ENCODE data around the gene SLC44A2.
A peak's percentile ranks its signal among the peaks of the same experiment; 100 is the strongest.

The SLC44A2 gene

GRCh38 chr19:10625003-10625761 is at the start of gene SLC44A2:
Gene SLC44A2, plus strand, starts transcription at chr19:10625553. Its CDS starts 81 bp downstream, at chr19:10625634.
- peak in 50 of 51 donors; percentile 7 to 92 (median 70) for DNase-seq

- no peak for DNase-seq
Measured at GRCh38 chr19:10577951-10578350, 47.4 kb upstream of the SLC44A2 start.

GRCh38 chr19:10580979-10581631 is 44.2 kb upstream of the SLC44A2 start:
- peak; percentile 8 to 94 (median 74) for DNase-seq

- DNase-seq, result no peak
Measured at GRCh38 chr19:10582091-10582490, 43.3 kb upstream of the SLC44A2 start.

- no peak for DNase-seq
Measured at GRCh38 chr19:10583036-10583776, 42.1 kb upstream of the SLC44A2 start.

GRCh38 chr19:10586396-10586795 is 39.0 kb upstream of the SLC44A2 start:
- DNase-seq, result no peak

- DNase-seq, result no peak
Measured at GRCh38 chr19:10587022-10587838, 38.1 kb upstream of the SLC44A2 start, which contains the start of gene AP1M2. Gene AP1M2, minus strand, starts transcription at chr19:10587312. Its CDS starts 81 bp downstream, at chr19:10587231.

- no peak for DNase-seq
Measured at GRCh38 chr19:10587839-10588150, 37.6 kb upstream of the SLC44A2 start.

- no peak for DNase-seq
Measured at GRCh38 chr19:10593148-10593547, 32.2 kb upstream of the SLC44A2 start.

GRCh38 chr19:10593820-10594637 is 31.3 kb upstream of the SLC44A2 start:
- DNase-seq, result peak in 39 of 51 donors; percentile 2 to 85 (median 32)

GRCh38 chr19:10600149-10600548 is 25.2 kb upstream of the SLC44A2 start:
- DNase-seq, result no peak

- DNase-seq, result no peak
Measured at GRCh38 chr19:10601999-10602329, 23.4 kb upstream of the SLC44A2 start.

- DNase-seq, result peak; percentile 9 to 88 (median 65)
Measured at GRCh38 chr19:10602330-10603083, 22.8 kb upstream of the SLC44A2 start.

GRCh38 chr19:10603084-10603872 is 22.1 kb upstream of the SLC44A2 start:
- peak in 16 of 51 donors; percentile 7 to 31 (median 13) for DNase-seq

GRCh38 chr19:10603873-10604459 is 21.4 kb upstream of the SLC44A2 start:
- peak in 3 of 51 donors; percentile 4 to 15 (median 4) for DNase-seq

GRCh38 chr19:10604460-10604980 is 20.8 kb upstream of the SLC44A2 start:
- DNase-seq, result no peak

- DNase-seq, result no peak
Measured at GRCh38 chr19:10611907-10612306, 13.4 kb upstream of the SLC44A2 start.

- DNase-seq, result peak in 43 of 51 donors; percentile 6 to 80 (median 48)
Measured at GRCh38 chr19:10612499-10613119, 12.7 kb upstream of the SLC44A2 start.

All from hypothalamus (tissue), 51 donors.